AG08396 (cell line): ENCODE measurements around the gene GSTT2.
"Not testable (repeated sequence)": the region's sequence is repeated elsewhere in the genome, so short reads cannot be mapped to it uniquely, and the experiment has no call there.

Experiments used
- DNase-seq: peaks from one replicate; pipeline ENCODE4 v3.0.0; 2012; ENCODE audit warnings: low spot score, mixed read lengths

GSTT2 gene

DNA sequence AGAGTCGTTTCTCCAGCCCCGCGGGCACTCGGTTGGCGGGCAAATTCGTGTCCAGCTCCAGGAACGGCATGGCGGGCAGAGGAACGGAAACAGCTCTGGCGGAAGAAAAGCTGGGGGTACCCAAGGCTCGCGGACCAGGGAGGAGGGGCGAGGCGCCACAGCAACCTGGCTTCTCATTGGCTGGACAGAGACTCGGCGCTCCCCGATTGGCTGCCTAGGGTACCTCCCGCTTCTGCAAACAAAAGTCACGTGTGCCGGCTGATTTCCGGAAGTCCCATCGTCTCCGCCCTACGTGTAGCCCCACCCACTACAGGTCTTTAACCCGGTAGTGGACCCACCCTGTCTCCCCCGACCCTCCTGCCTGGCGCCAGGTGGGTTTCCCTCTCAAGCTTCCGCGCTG, 5.6 kb upstream of the GSTT2 start, which contains the start of gene DDT:
Gene DDT, minus strand, starts transcription at position 97 of the 400 bp plus-strand sequence. Its CDS starts 27 bp downstream, at position 70.
- DNase-seq: not testable (repeated sequence)

DNA sequence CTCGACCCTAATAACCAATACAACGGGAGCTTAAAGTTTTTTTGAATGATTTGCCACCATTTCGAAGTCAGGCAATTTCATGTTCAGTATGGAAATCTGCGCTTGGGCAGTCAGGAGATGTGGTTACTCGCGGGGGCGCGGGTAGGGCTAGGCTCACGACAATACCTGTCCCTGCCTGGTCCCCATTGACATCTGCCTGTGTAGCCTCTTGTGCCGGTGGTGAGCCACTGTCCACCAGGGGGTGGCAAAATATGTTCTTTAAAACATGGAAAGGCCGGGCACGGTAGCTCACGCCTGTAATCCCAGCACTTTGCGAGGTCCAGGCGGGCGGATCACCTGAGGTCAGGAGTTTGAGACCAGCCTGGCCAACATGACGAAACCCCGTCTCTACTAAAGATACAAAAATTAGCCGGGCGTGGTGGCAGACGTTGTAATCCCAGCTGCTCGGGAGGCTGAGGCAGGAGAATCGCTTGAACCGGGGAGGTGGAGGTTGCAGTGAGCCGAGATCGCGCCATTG, 5.0 kb upstream of the GSTT2 start:
- not testable (repeated sequence) for DNase-seq

DNA sequence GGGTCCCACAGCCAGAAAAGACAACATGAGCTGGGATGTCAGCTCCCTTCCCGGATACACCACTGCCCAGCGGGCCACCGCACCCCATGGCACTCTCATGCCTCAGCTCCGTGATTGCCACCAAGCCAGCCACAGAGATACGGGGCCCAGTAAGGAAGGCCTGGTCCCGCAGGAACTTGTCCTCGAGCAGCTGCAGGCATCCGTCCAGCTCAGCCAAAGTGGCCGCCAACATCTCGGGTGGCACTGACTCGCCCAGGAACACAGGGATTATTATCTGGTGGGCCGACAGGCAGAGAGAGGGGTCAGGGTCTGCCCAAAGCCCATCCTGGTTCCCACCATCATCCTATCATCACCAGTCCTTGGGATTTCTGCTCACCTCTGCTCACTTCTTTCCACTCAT, 2.6 kb upstream of the GSTT2 start:
- DNase-seq: not testable (repeated sequence)

DNA sequence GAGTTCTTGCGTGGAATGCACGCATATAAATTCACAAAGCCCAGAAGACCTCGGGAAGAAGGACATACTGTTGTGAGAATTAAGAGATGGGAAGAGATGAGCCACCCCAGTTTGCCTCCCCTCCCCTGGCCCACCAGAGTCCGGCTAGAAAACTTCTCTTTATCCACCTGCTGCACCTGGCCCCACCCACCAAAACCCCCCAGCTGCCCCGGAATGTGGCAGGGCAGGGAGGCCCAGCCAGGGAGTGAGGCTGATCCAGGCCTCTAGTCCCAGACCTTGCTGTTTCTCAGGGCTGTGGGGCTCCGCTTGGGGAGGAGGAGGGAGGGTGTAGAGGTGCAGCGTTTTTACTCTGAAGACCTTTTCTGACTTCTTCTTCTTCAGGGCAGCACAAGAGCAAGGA, 633 bp downstream of the GSTT2 start:
- DNase-seq: not testable (repeated sequence)

DNA sequence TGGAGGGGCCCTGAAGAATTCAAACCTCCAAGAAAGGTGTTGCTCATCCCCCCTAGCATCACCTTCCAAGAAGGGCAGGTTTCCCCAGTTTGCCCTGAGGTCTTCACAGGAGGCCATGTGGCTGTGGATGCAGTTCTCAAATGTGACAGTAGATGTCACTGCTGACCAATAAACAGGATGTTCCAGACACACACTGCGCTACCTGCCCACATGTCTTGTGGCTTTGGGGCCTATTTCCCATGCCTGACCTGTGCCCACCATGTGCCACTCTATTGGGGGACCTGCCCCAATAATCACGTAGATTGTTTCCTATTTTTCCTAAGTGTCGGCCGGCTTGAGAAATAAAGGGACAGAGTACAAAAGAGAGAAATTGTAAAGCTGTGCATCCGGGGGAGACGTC, 4.5 kb downstream of the GSTT2 start:
- no peak for DNase-seq

DNA sequence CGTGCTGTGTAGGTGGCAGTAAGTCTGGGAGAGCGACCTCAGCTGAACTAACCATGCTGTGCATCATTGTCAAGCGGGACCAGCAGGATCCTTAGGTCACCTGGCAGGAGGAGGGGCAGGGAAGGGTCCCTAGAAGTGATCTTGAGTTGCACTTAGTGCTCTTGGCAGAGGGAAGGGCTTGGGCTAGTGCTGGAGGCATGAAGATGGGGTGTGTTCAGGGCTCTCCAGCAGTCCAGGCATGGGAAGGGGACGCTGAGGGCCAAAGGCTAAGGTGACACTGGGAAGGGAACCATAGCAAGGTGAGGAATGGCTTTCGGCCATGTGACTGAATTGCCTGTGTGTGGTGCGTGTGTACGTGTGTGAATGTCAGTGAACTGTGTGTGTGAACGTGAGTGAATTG, 6.2 kb downstream of the GSTT2 start:
- not testable (repeated sequence) for DNase-seq

GRCh38 chr22:23986538-23987178, 6.7 kb downstream of the GSTT2 start:
- DNase-seq: not testable (repeated sequence)

- DNase-seq: not testable (repeated sequence)
Observed at GRCh38 chr22:23989583-23990244, 9.8 kb downstream of the GSTT2 start.

GRCh38 chr22:23993080-23993479, 13.1 kb downstream of the GSTT2 start:
- not testable (repeated sequence) for DNase-seq

GRCh38 chr22:23993581-23994177, 13.7 kb downstream of the GSTT2 start:
- DNase-seq: not testable (repeated sequence)

GRCh38 chr22:23997092-23997491, 17.2 kb downstream of the GSTT2 start:
- DNase-seq: no peak

DNA sequence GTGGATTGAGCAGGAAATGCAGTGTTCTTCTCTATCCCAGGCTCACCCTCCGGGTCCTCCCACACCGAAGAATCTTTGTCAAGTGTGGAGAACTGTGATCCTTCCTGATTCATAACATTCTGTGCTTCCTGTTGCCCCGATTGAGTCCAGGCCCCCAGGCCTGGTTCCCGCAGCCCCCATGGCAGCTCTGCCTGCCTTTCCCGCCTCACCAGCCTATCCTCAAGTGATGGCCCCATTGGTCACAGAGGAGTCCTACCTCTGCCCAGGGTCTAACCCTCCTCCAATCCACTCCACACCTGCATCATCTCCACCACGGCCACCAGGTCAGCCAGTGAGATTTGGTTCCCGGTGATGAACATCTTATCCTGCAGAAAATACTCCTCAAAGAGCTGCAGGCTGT, 19.8 kb downstream of the GSTT2 start:
- not testable (repeated sequence) for DNase-seq

DNA sequence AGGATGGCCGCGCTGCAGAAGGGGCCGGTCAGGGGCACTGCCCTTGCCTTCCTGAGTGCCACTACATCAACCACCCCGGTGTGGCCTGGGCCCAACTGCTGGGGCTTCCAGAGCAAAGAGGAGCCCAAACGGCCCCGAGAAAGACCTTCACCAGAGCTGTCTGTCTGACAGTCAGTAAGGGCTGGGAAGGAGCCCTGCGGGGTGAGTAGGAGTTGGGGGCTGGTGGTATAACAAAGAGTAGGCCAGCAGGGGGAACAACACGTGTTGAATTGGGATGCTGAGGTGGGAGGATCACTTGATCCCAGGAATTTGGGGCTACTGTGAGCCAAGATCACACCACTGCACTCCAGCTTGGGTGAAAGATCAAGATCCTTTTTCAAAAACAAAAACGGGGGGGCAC, 21.4 kb downstream of the GSTT2 start:
- peak; percentile 10 for DNase-seq

DNA sequence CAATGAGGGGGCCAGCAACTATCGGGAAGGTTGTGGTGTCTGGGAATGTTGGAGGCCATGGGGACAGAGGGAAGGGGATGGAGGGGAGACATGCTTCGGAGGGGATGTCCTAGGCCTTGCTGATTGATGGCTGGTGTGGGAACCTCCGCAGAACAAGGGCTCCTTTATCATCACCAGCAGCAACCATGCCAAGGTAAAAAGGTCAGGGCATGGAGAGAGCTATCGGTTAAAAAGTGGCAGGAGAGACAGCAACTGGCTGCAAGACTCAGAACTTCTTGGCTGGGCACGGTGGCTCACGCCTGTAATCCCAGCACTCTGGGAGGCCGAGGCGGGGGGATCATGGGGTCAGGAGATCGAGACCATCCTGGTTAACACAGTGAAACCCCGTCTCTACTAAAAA, 22.3 kb downstream of the GSTT2 start:
- DNase-seq: no peak

- no peak for DNase-seq
Observed at GRCh38 chr22:24002851-24003250, 22.9 kb downstream of the GSTT2 start.

DNA sequence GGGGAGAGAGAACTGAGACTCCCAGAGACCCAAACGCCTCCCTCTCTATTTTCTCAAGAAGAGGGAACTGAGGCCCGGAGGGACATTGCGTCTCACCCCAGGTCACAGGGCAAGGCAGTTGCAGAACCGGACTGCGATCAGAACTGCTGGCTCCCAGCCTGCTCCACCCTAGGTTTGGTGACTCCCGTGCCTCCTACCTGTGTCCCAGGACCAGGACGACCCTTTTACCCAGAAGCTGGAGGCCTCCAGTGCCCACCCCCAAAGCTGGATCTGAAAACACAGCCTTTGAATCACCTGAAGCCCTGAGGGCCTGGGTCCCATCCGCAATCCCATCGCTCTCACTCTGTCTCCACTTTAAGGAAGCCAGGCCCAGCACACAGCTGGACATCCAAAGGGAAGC, 24.0 kb downstream of the GSTT2 start:
- DNase-seq: no peak

DNA sequence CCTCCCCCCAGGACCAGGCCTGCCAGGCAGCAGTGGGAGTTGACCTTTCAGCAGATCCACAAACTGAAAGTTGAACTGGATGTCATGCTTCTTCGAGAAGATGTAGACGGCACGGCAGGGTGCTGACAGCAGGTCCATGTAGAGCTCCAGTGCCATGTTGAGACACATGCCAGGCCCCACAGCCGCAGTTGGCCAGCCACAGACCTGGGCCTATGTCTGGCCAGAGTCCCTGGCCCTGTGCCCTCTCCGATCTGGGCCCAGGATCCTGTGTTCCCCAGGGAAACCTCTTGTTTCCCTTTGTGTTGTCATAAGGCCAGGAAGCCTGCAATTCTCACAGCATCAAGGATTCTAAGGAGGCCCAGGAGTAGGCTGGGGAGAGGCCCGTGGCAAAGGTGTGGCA, 25.3 kb downstream of the GSTT2 start, which contains the start of gene GSTT4:
Gene GSTT4, minus strand, starts transcription at position 253 of the 400 bp plus-strand sequence. Its CDS starts 97 bp downstream, at position 156.
- peak; percentile 38 for DNase-seq

DNA sequence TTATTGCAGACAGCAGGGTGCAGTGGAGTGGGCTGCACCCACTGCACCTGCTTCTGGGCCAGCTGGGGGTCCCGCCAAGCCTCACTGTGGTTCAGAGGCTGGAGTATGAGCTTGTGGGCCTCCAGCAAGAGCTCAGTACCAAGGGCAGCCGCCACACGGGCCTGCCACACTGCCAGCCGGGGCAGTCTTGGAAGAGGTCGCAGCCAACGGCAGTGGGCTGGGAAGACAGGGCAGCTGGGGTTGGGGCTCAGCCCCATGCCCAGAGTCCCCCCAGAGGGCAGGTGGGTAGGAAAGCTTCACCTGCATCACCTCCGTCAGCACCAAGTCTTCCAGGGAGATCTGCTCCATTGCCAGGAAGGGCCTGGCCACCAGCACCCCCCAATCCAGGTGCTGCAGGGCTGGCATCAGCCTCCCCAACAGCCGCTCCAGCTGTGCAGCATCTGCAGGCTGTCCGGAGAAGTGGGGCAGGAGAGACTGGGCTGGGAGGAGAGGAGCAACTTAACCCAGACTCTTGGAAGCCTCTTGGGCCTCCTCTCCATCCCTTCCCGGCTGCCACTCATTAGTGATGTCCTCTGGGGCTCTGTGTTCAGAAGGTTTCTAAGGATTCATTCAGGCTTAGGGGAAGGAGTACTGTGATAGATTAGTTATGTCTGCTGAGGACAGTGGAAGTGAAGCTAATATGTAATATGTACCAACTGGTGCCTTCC, 26.4 kb downstream of the GSTT2 start:
- DNase-seq: no peak

- no peak for DNase-seq
Observed at GRCh38 chr22:24006914-24007214, 26.9 kb downstream of the GSTT2 start.

DNA sequence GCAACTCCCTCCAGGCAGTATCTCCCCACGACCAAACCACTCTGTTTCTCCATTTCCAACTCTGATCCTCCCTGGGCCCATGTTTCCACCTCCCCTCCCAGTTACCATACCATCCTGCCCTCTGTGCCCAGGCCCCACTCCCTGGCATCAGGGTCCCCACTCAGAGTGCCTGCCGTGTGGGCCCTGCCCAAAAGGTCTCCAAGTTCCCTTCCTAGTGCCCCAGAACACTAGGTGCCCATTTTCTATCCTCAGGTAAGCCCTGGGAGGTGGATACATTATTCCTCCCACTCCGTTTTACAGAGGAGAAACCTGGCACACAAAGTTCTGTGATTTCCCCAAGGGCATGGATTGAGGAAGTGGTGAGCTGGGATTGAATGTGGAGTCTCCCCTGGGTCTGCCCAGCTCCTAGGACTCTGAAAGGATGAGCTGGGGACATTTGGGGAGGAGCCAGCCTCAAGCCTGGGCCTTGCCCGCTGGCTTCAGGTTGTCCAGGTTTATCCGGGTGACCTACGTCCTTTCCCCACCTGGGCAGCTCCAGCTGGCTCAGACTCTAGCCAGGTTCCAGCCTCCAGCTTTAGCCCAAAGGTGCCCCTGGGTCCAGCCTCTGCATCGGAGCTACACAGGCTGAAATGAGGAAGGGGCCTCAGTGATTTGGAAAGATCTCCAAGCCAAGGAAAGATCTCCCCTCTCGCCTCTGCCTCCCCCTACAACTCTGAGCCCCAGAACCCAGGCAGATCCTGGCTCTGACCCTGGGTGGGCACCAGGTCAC, 27.5 kb downstream of the GSTT2 start:
- DNase-seq: no peak

DNA sequence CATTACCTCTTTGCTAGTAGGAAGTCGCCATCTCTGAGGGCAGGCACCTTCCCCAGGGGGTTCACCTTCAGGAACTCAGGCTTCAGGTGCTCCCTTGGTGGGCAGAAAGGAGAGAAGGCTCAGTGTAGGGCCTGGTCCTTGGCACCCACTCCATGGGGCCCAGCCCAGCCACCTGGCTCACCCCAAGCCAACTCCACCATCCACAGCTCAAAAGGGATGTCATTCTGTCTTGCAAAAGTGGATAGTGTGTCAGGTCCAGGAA, 28.0 kb downstream of the GSTT2 start:
- DNase-seq: no peak
